GM19372 (cell line): ENCODE data around the gene UGT3A1.
"Not testable (repeated sequence)": the region's sequence is repeated elsewhere in the genome, so short reads cannot be mapped to it uniquely, and the experiment has no call there.

Source experiments
- ATAC-seq: cut with Tn5 transposase; IDR thresholded peaks from one replicate; pipeline ENCODE4 v1.9.1; 2021; ENCODE audit warnings: mild to moderate bottlenecking, low read depth, moderate library complexity; ENCODE audit not compliant: unreplicated experiment

Gene UGT3A1

GRCh38 chr5:35996076-35996475 is 4.9 kb upstream of the UGT3A1 start:
- ATAC-seq, result no peak

- ATAC-seq, result no peak
Observed at GRCh38 chr5:35990520-35990919, 670 bp downstream of the UGT3A1 start.

- ATAC-seq, result no peak
Observed at GRCh38 chr5:35988529-35988928, 2.7 kb downstream of the UGT3A1 start.

GRCh38 chr5:35987776-35988175 is 3.4 kb downstream of the UGT3A1 start:
- no peak for ATAC-seq

- no peak for ATAC-seq
Observed at GRCh38 chr5:35979715-35980114, 11.5 kb downstream of the UGT3A1 start.

GRCh38 chr5:35976859-35977258 is 14.3 kb downstream of the UGT3A1 start:
- not testable (repeated sequence) for ATAC-seq

- ATAC-seq, result no peak
Observed at GRCh38 chr5:35974570-35974969, 16.6 kb downstream of the UGT3A1 start.

GRCh38 chr5:35971878-35972210 is 19.3 kb downstream of the UGT3A1 start:
- no peak for ATAC-seq

- no peak for ATAC-seq
Observed at GRCh38 chr5:35971186-35971877, 19.9 kb downstream of the UGT3A1 start.

GRCh38 chr5:35963381-35963843 is 27.8 kb downstream of the UGT3A1 start:
- no peak for ATAC-seq

- ATAC-seq, result no peak
Observed at GRCh38 chr5:35960328-35960727, 30.9 kb downstream of the UGT3A1 start.

GRCh38 chr5:35956429-35956828 is 34.8 kb downstream of the UGT3A1 start:
- no peak for ATAC-seq

- ATAC-seq, result no peak
Observed at GRCh38 chr5:35954175-35954574, 37.0 kb downstream of the UGT3A1 start.

GRCh38 chr5:35947085-35947484 is 44.1 kb downstream of the UGT3A1 start:
- ATAC-seq, result no peak

- no peak for ATAC-seq
Observed at GRCh38 chr5:35939639-35940038, 51.6 kb downstream of the UGT3A1 start.

GRCh38 chr5:35938568-35939227 is 52.5 kb downstream of the UGT3A1 start, which contains the start of gene CAPSL:
Gene CAPSL, minus strand, starts transcription at chr5:35938622. Its CDS starts 17,502 bp downstream, at chr5:35921120.
- ATAC-seq, result no peak

GRCh38 chr5:35926389-35927051 is 64.7 kb downstream of the UGT3A1 start:
- peak; percentile 57 for ATAC-seq

- ATAC-seq, result peak; percentile 76
Observed at GRCh38 chr5:35924950-35925722, 66.1 kb downstream of the UGT3A1 start.

- no peak for ATAC-seq
Observed at GRCh38 chr5:35924122-35924949, 66.9 kb downstream of the UGT3A1 start.

GRCh38 chr5:35922468-35922867 is 68.7 kb downstream of the UGT3A1 start:
- ATAC-seq, result no peak
